SK-N-SH (cell line): ENCODE measurements around the gene CCL28. TPM values are rescaled to one million over a fixed set of nuclear protein-coding genes. Genes with fewer than 3 reads are reported as not detected.

ENCODE experiments used
- CTCF ChIA-PET: fragments of 300-600, 350-600 bp; formaldehyde crosslinking; extraction: SDS; loops from one replicate; lab custom pipeline; 2021; lab: Yijun Ruan, JAX
- POLR2A ChIA-PET: fragments of 350-600 bp; sonication (Branson Sonifier 250); formaldehyde crosslinking; extraction: SDS; loops from one replicate; lab custom pipeline; 2020; ENCODE audit warnings: antibody characterized with exemption, inconsistent platforms; lab: Yijun Ruan, JAX
- DNase-seq: peaks from one replicate; pipeline ENCODE4 v3.0.0; 2012
- H2AFZ ChIP-seq: fragments of 200-600 bp; sonication (generic); 2 replicates; pipeline ENCODE4 v1.8.1; 2016; ENCODE audit warnings: antibody characterized with exemption, mild to moderate bottlenecking, low read depth
- H3F3A ChIP-seq: fragments of 200-600 bp; sonication (generic); replicated peaks from 2 replicates; pipeline ENCODE3; 2016; ENCODE audit warnings: antibody characterized with exemption, mild to moderate bottlenecking; ENCODE audit not compliant: insufficient read depth
- H3K27ac ChIP-seq, 2 experiments: fragments of 200-500 bp in 1 of 2; fragments of 200-600 bp in 1 of 2; sonication (Bioruptor generic) in 1 of 2; sonication (generic), shearing (Covaris generic) in 1 of 2; 2 replicates each; pipeline versions ENCODE4 v1.5.1 to v1.6.1; 2014 to 2016; ENCODE audit warnings: low read depth in 2 of 2, inconsistent platforms in 1 of 2, low read length in 1 of 2, mild to moderate bottlenecking in 1 of 2, mixed read lengths in 1 of 2
- H3K27me3 ChIP-seq: fragments of 200-600 bp; sonication (generic), shearing (Covaris generic); 2 replicates; pipeline ENCODE4 v1.6.1; 2016; ENCODE audit warnings: mixed run types; ENCODE audit not compliant: insufficient read depth
- H3K36me3 ChIP-seq, 2 experiments: fragments of 200-500 bp in 1 of 2; fragments of 200-600 bp in 1 of 2; sonication (Bioruptor generic) in 1 of 2; sonication (generic) in 1 of 2; replicated peaks in 1 of 2; 2 replicates each; pipeline versions ENCODE3 to v1.5.1; 2014 to 2016; ENCODE audit warnings: low read length in 1 of 2, mild to moderate bottlenecking in 1 of 2; ENCODE audit not compliant: insufficient read depth in 2 of 2, control insufficient read depth in 1 of 2
- H3K4me1 ChIP-seq, 2 experiments: fragments of 200-500 bp in 1 of 2; fragments of 200-600 bp in 1 of 2; sonication (Bioruptor generic) in 1 of 2; sonication (generic), shearing (Covaris generic) in 1 of 2; 2 replicates each; pipeline versions ENCODE4 v1.5.1 to v1.6.1; 2014 to 2016; ENCODE audit warnings: low read depth in 1 of 2, low read length in 1 of 2, mixed run types in 1 of 2; ENCODE audit not compliant: insufficient read depth in 2 of 2, control insufficient read depth in 1 of 2
- H3K4me2 ChIP-seq: fragments of 200-600 bp; sonication (generic), shearing (Covaris generic); 2 replicates; pipeline ENCODE4 v1.6.1; 2017; ENCODE audit warnings: mixed run types
- H3K4me3 ChIP-seq, 2 experiments: fragments of 200-500 bp in 1 of 2; fragments of 200-600 bp in 1 of 2; sonication (Bioruptor generic) in 1 of 2; sonication (generic), shearing (Covaris generic) in 1 of 2; 2 replicates each; pipeline versions ENCODE4 v1.5.1 to v1.8.1; 2014 to 2016; ENCODE audit warnings: low read depth in 2 of 2, inconsistent platforms in 1 of 2, low read length in 1 of 2, mild to moderate bottlenecking in 1 of 2, mixed read lengths in 1 of 2, moderate library complexity in 1 of 2
- H3K79me2 ChIP-seq: fragments of 200-600 bp; sonication (generic); 2 replicates; pipeline ENCODE4 v1.8.1; 2017; ENCODE audit warnings: mild to moderate bottlenecking; ENCODE audit not compliant: insufficient read depth
- H3K9ac ChIP-seq: fragments of 200-600 bp; sonication (generic); 2 replicates; pipeline ENCODE4 v1.6.1; 2017; ENCODE audit warnings: mixed run types
- H3K9me2 ChIP-seq: fragments of 200-600 bp; sonication (generic); 2 replicates; pipeline ENCODE4 v1.6.1; 2017; ENCODE audit warnings: mixed run types
- H3K9me3 ChIP-seq: fragments of 200-600 bp; sonication (generic); 2 replicates; pipeline ENCODE4 v1.6.1; 2017; ENCODE audit warnings: mixed run types, mild to moderate bottlenecking, moderate library complexity
- H4K20me1 ChIP-seq: fragments of 200-600 bp; sonication (generic); 2 replicates; pipeline ENCODE4 v1.6.1; 2017; ENCODE audit warnings: mild to moderate bottlenecking, mixed run types; ENCODE audit not compliant: insufficient read depth
- FOSL2 ChIP-seq: IDR thresholded peaks from 2 replicates; pipeline ENCODE4 v1.4.0; 2012; ENCODE audit warnings: low read depth, mild to moderate bottlenecking, moderate library complexity, borderline replicate concordance
- GABPA ChIP-seq: IDR thresholded peaks from 2 replicates; pipeline ENCODE4 v1.4.0; 2012; ENCODE audit warnings: low read depth, mild to moderate bottlenecking
- IRF3 ChIP-seq: fragments of 150-350 bp; IDR thresholded peaks from 2 replicates; pipeline ENCODE4 v1.6.1; 2016; ENCODE audit warnings: mild to moderate bottlenecking, low read depth, low read length
- PBX3 ChIP-seq: IDR thresholded peaks from 2 replicates; pipeline ENCODE4; 2012
- RAD21 ChIP-seq: IDR thresholded peaks from 2 replicates; pipeline ENCODE4 v1.6.1; 2012; ENCODE audit warnings: mild to moderate bottlenecking, low read length
- RFX5 ChIP-seq: IDR thresholded peaks from 2 replicates; pipeline ENCODE4 v1.6.1; 2012; ENCODE audit warnings: mild to moderate bottlenecking, improper control_type of control experiment, low read length
- RXRA ChIP-seq: IDR thresholded peaks from 2 replicates; pipeline ENCODE4 v1.4.0; 2012; ENCODE audit warnings: low read depth, mild to moderate bottlenecking, borderline replicate concordance
- SMC3 ChIP-seq: IDR thresholded peaks from 2 replicates; pipeline ENCODE4 v1.6.1; 2012; ENCODE audit warnings: low read depth, low read length, improper control_type of control experiment
- TAF1 ChIP-seq: IDR thresholded peaks from 2 replicates; pipeline ENCODE4 v1.6.1; 2012; ENCODE audit warnings: low read depth, mild to moderate bottlenecking, low read length, moderate library complexity, borderline replicate concordance
- TCF12 ChIP-seq: IDR thresholded peaks from 2 replicates; pipeline ENCODE4 v1.4.0; 2012
- USF1 ChIP-seq: IDR thresholded peaks from 2 replicates; pipeline ENCODE4 v1.4.0; 2012; ENCODE audit warnings: low read depth, borderline replicate concordance
- YY1 ChIP-seq: IDR thresholded peaks from 2 replicates; pipeline ENCODE4 v1.4.0; 2012; ENCODE audit warnings: low read depth, mild to moderate bottlenecking
- WGBS: methylation state at CpG from one replicate; pipeline ENCODE4 v1.1.6; 2017; ENCODE audit warnings: low lambda C conversion rate; 5-methylcytosine and 5-hydroxymethylcytosine counted together
- polyA plus RNA-seq, 3 experiments: library from polyadenylated mRNA; depleted of rRNA; stranded (reverse); fragments of >200 nt; gene quantifications; 2 replicates each; pipeline ENCODE4 v1.2.3, GENCODE V29; 2012

The CCL28 gene
- polyA plus RNA-seq, 1 of the 3 experiments (the other 2 are of a cell fraction): not detected

- no peaks in the 10 kb centered on the region for H3K9me2 ChIP-seq
- H3K4me2 ChIP-seq: no peak overlapping the region
- no peak overlapping the region for H2AFZ ChIP-seq
- H3K9ac ChIP-seq: no peak overlapping the region
- no peak overlapping the region for H3K4me3 ChIP-seq
- ChIA-PET POLR2A (no interaction called here), CTCF (interaction anchor here (1.0 to 2.1 kb wide), 2 partner anchors 10 to 84 kb away, joined by 4 to 11 read pairs; partner anchors contain the start of gene TMEM267)
- no peaks in the 10 kb centered on the region for H4K20me1 ChIP-seq
- H3K36me3 ChIP-seq: no peaks in the 10 kb centered on the region
- no peaks in the 10 kb centered on the region for H3F3A ChIP-seq
- no peaks in the 10 kb centered on the region for H3K79me2 ChIP-seq
- 60% methylated on average over 3 of the region's 3 CpGs for WGBS
- peaks cover 16% of the 10 kb centered on the region; the same call in 1 of the 2 replicates for H3K27me3 ChIP-seq
- DNase-seq: no peak
- TF ChIP-seq TCF12 (no peak), GABPA (no peak), FOSL2 (no peak), SMC3 (no peak), YY1 (no peak), RAD21 (peak; percentile 46)
- no peaks in the 10 kb centered on the region for H3K9me3 ChIP-seq
- H3K27ac ChIP-seq: no peak overlapping the region
- H3K4me1 ChIP-seq: no peaks in the 10 kb centered on the region; a peak in 1 of 4 replicates
These were observed 12.1 kb downstream of the CCL28 start for GRCh38 chr5:43400082-43400481.

GRCh38 chr5:43396762-43397304 is 15.4 kb downstream of the CCL28 start:
- no peak overlapping the region for H3K9ac ChIP-seq

More at GRCh38 chr5:43396762-43397304, 15.4 kb downstream of the CCL28 start:
- Histone ChIP-seq H3K9me3 (no peaks in the 10 kb centered on the region), H3K27ac (no peak overlapping the region), H3K9me2 (no peaks in the 10 kb centered on the region), H3K4me2 (no peak overlapping the region), H4K20me1 (no peaks in the 10 kb centered on the region), H3K4me3 (peak overlapping the region in 1 of 2 experiments; percentile 8; a peak in 1 of 4 replicates), H3K36me3 (no peaks in the 10 kb centered on the region), H3K79me2 (no peaks in the 10 kb centered on the region), H3F3A (no peaks in the 10 kb centered on the region), H3K4me1 (no peaks in the 10 kb centered on the region), H2AFZ (no peak overlapping the region), H3K27me3 (peaks cover 16% of the 10 kb centered on the region; the same call in 1 of the 2 replicates)
- TF ChIP-seq TAF1 (no peak), YY1 (no peak), RFX5 (no peak), PBX3 (no peak), IRF3 (no peak), RXRA (no peak), TCF12 (no peak), USF1 (no peak), SMC3 (no peak)
- POLR2A ChIA-PET: no interaction called here
- CTCF ChIA-PET: interaction anchor here (0.9 kb wide), 1 partner anchor 154 kb away, joined by 3 read pairs; no protein-coding TSS in a partner anchor
- WGBS: 42% methylated on average over 41 of the region's 53 CpGs
- DNase-seq: peak; percentile 53
